ENCODE measurements around the gene MT1H. TPM values are rescaled to one million over a fixed set of nuclear protein-coding genes. Genes with fewer than 3 reads are reported as not detected.
"Not testable (repeated sequence)": the region's sequence is repeated elsewhere in the genome, so short reads cannot be mapped to it uniquely, and the experiment has no call there.

Gene MT1H
- total and polyA plus RNA-seq, 9 of the 15 experiments (the other 6 are each of a cell fraction or from before 2014, with no cell fraction given): 0.13 to 0.37 TPM; not detected in 7

DNA sequence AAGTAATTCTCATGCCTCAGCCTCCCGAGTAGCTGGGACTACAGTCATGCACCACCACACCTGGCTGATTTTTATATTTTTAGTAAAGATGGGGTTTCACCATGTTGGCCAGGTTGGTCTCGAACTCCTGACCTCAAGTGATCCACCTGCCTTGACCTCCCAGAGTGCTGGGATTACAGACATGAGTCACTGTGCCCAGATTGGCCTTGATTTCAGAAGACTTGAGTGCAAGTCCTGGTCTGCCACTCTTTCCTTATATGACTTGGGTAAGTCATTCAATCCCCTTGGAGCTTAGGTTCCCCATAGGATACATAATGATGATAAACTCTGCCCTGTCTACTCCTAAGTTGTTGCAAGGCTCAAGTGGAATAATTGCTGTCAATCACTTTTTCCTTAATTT, 47.9 kb downstream of the MT1H start:
- H3K9me1 ChIP-seq (ENCODE audit: control insufficient read depth, insufficient read depth, low read length); BruUV-seq (replicated peaks); H3K27ac ChIP-seq (ENCODE audit: extremely low read depth, low read depth, low read length); FAIRE-seq; in situ Hi-C loops (cut with MboI); H3K36me3 ChIP-seq (ENCODE audit: control insufficient read depth, insufficient read depth, low read length); DNase-seq (ENCODE audit: extremely low read depth in 1 of 4, low spot score in 3 of 4); H3K27me3 ChIP-seq (ENCODE audit: control insufficient read depth in 2 of 2, insufficient read depth in 2 of 2, low read length in 2 of 2); intact Hi-C loops (cut with micrococcal nuclease); H3K4me3 ChIP-seq; ATAC-seq; H3K9ac ChIP-seq (ENCODE audit: insufficient read depth in 1 of 2, low read depth in 2 of 2, low read length in 2 of 2); H2AFZ ChIP-seq (ENCODE audit: low read depth, low read length); H3K79me2 ChIP-seq (ENCODE audit: control insufficient read depth, insufficient read depth, low read length); H3K4me1 ChIP-seq (replicated peaks in 1 of 2; ENCODE audit: control insufficient read depth in 2 of 2, insufficient read depth in 2 of 2, low read length in 2 of 2); CTCF ChIA-PET (ENCODE audit: low intra/inter-chr PET ratio); H3K9me3 ChIP-seq (replicated peaks; ENCODE audit: control insufficient read depth, insufficient read depth, low read depth, low read length); H4K20me1 ChIP-seq (replicated peaks; ENCODE audit: control insufficient read depth, insufficient read depth, low read length); H3K4me2 ChIP-seq (ENCODE audit: insufficient read depth, low read length): not testable (repeated sequence)
- POLR2A ChIA-PET: interaction anchor here (0.6 to 1.4 kb wide), 3 partner anchors 11 to 112 kb away, joined by 3 to 5 read pairs (median 3); partner anchors contain the start of gene NUP93
- 23% methylated on average over 2 of the region's 2 CpGs for WGBS (ENCODE audit: insufficient coverage, low coverage, missing lambda C conversion rate)
- peak in 1 of 2 experiments; percentile 51; a peak in 2 of 4 replicates for TF ChIP-seq KDM1A (IDR thresholded peaks at IDR 0.05)

Other genes with a start within 250 kb of the MT1H start
Only the 7 nearest of the 16 such genes appear.
- gene MT1E, start 44.0 kb upstream of the MT1H start, total RNA-seq (2014; rRNA removed): 0.29 and 0.45 TPM in 2 replicates
- gene MT1E, start 44.0 kb upstream of the MT1H start, total RNA-seq (2014; rRNA removed; fragmentation: Illumina TruSeq; extraction: Trizol): not detected in 2 replicates
- gene MT1E, start 44.0 kb upstream of the MT1H start, total RNA-seq (2015; rRNA removed; fragmentation: Illumina TruSeq; extraction: Trizol): 0.29 and 0.38 TPM in 2 replicates
- 0.47 and 0.74 TPM in 2 replicates for gene MT1E, start 44.0 kb upstream of the MT1H start, total RNA-seq (2021)
- gene MT1E, start 44.0 kb upstream of the MT1H start, polyA plus RNA-seq (2011; rRNA removed): 0.45 and 2.3 TPM in 2 replicates
- not detected in 2 replicates for gene MT1E, start 44.0 kb upstream of the MT1H start, polyA plus RNA-seq (2014; fragmentation: Illumina TruSeq; extraction: Trizol)
- gene MT1E, start 44.0 kb upstream of the MT1H start, polyA plus RNA-seq (2014; fragmentation: Nextera tagmentation; extraction: Ambion mirVana): under 1 TPM in 1 of 2 experiments, not detected in 1; 0.52 TPM
- 0.81 TPM in 1 of 2 replicates, not detected in the other for gene MT1E, start 44.0 kb upstream of the MT1H start, polyA plus RNA-seq (2014; rRNA removed)
- gene MT1M, start 37.2 kb upstream of the MT1H start, total RNA-seq (2014; rRNA removed): not detected in 2 replicates
- gene MT1M, start 37.2 kb upstream of the MT1H start, total RNA-seq (2014; rRNA removed; fragmentation: Illumina TruSeq; extraction: Trizol): not detected in 2 replicates
- not detected in 2 replicates for gene MT1M, start 37.2 kb upstream of the MT1H start, total RNA-seq (2015; rRNA removed; fragmentation: Illumina TruSeq; extraction: Trizol)
- not detected in 2 replicates for gene MT1M, start 37.2 kb upstream of the MT1H start, total RNA-seq (2021)
- not detected in 2 replicates for gene MT1M, start 37.2 kb upstream of the MT1H start, polyA plus RNA-seq (2011; rRNA removed)
- gene MT1M, start 37.2 kb upstream of the MT1H start, polyA plus RNA-seq (2014; fragmentation: Illumina TruSeq; extraction: Trizol): not detected in 2 replicates
- not detected for gene MT1M, start 37.2 kb upstream of the MT1H start, polyA plus RNA-seq (2014; fragmentation: Nextera tagmentation; extraction: Ambion mirVana)
- not detected in 2 replicates for gene MT1M, start 37.2 kb upstream of the MT1H start, polyA plus RNA-seq (2014; rRNA removed)
- not detected in 2 replicates for gene MT1A, start 31.1 kb upstream of the MT1H start, total RNA-seq (2014; rRNA removed)
- gene MT1A, start 31.1 kb upstream of the MT1H start, total RNA-seq (2014; rRNA removed; fragmentation: Illumina TruSeq; extraction: Trizol): not detected in 2 replicates
- not detected in 2 replicates for gene MT1A, start 31.1 kb upstream of the MT1H start, total RNA-seq (2015; rRNA removed; fragmentation: Illumina TruSeq; extraction: Trizol)
- not detected in 2 replicates for gene MT1A, start 31.1 kb upstream of the MT1H start, total RNA-seq (2021)
- not detected in 2 replicates for gene MT1A, start 31.1 kb upstream of the MT1H start, polyA plus RNA-seq (2011; rRNA removed)
- gene MT1A, start 31.1 kb upstream of the MT1H start, polyA plus RNA-seq (2014; fragmentation: Illumina TruSeq; extraction: Trizol): not detected in 2 replicates
- gene MT1A, start 31.1 kb upstream of the MT1H start, polyA plus RNA-seq (2014; fragmentation: Nextera tagmentation; extraction: Ambion mirVana): under 1 TPM in 1 of 2 experiments, not detected in 1; 0.23 TPM
- gene MT1A, start 31.1 kb upstream of the MT1H start, polyA plus RNA-seq (2014; rRNA removed): not detected in 2 replicates
- not detected in 2 replicates for gene MT1B, start 17.9 kb upstream of the MT1H start, total RNA-seq (2014; rRNA removed)
- gene MT1B, start 17.9 kb upstream of the MT1H start, total RNA-seq (2014; rRNA removed; fragmentation: Illumina TruSeq; extraction: Trizol): not detected in 2 replicates
- gene MT1B, start 17.9 kb upstream of the MT1H start, total RNA-seq (2015; rRNA removed; fragmentation: Illumina TruSeq; extraction: Trizol): not detected in 2 replicates
- gene MT1B, start 17.9 kb upstream of the MT1H start, total RNA-seq (2021): not detected in 2 replicates
- gene MT1B, start 17.9 kb upstream of the MT1H start, polyA plus RNA-seq (2011; rRNA removed): not detected in 2 replicates
- gene MT1B, start 17.9 kb upstream of the MT1H start, polyA plus RNA-seq (2014; fragmentation: Illumina TruSeq; extraction: Trizol): not detected in 2 replicates
- gene MT1B, start 17.9 kb upstream of the MT1H start, polyA plus RNA-seq (2014; fragmentation: Nextera tagmentation; extraction: Ambion mirVana): not detected
- not detected in 2 replicates for gene MT1B, start 17.9 kb upstream of the MT1H start, polyA plus RNA-seq (2014; rRNA removed)
- 0.68 TPM in 1 of 2 replicates, not detected in the other for gene MT1F, start 11.9 kb upstream of the MT1H start, total RNA-seq (2014; rRNA removed)
- not detected in 2 replicates for gene MT1F, start 11.9 kb upstream of the MT1H start, total RNA-seq (2014; rRNA removed; fragmentation: Illumina TruSeq; extraction: Trizol)
- 0.38 TPM in 1 of 2 replicates, not detected in the other for gene MT1F, start 11.9 kb upstream of the MT1H start, total RNA-seq (2015; rRNA removed; fragmentation: Illumina TruSeq; extraction: Trizol)
- 0.38 TPM in 1 of 2 replicates, not detected in the other for gene MT1F, start 11.9 kb upstream of the MT1H start, total RNA-seq (2021)
- 0.28 and 0.35 TPM in 2 replicates for gene MT1F, start 11.9 kb upstream of the MT1H start, polyA plus RNA-seq (2011; rRNA removed)
- not detected in 2 replicates for gene MT1F, start 11.9 kb upstream of the MT1H start, polyA plus RNA-seq (2014; fragmentation: Illumina TruSeq; extraction: Trizol)
- gene MT1F, start 11.9 kb upstream of the MT1H start, polyA plus RNA-seq (2014; fragmentation: Nextera tagmentation; extraction: Ambion mirVana): under 1 TPM in 1 of 2 experiments, not detected in 1; 0.18 TPM
- gene MT1F, start 11.9 kb upstream of the MT1H start, polyA plus RNA-seq (2014; rRNA removed): 0.23 TPM in 1 of 2 replicates, not detected in the other
- not detected in 2 replicates for gene MT1G, start 1.7 kb upstream of the MT1H start, total RNA-seq (2014; rRNA removed)
- gene MT1G, start 1.7 kb upstream of the MT1H start, total RNA-seq (2014; rRNA removed; fragmentation: Illumina TruSeq; extraction: Trizol): not detected in 2 replicates
- gene MT1G, start 1.7 kb upstream of the MT1H start, total RNA-seq (2015; rRNA removed; fragmentation: Illumina TruSeq; extraction: Trizol): 0.69 TPM in 1 of 2 replicates, not detected in the other
- 0.89 and 1.7 TPM in 2 replicates for gene MT1G, start 1.7 kb upstream of the MT1H start, total RNA-seq (2021)
- 1.4 and 8.8 TPM in 2 replicates for gene MT1G, start 1.7 kb upstream of the MT1H start, polyA plus RNA-seq (2011; rRNA removed)
- gene MT1G, start 1.7 kb upstream of the MT1H start, polyA plus RNA-seq (2014; fragmentation: Illumina TruSeq; extraction: Trizol): not detected in 2 replicates
- under 1 TPM; 0.28 TPM for gene MT1G, start 1.7 kb upstream of the MT1H start, polyA plus RNA-seq (2014; fragmentation: Nextera tagmentation; extraction: Ambion mirVana)
- 2.8 TPM in 1 of 2 replicates, not detected in the other for gene MT1G, start 1.7 kb upstream of the MT1H start, polyA plus RNA-seq (2014; rRNA removed)
- gene MT1X, start 12.7 kb downstream of the MT1H start, total RNA-seq (2014; rRNA removed): 6.0 and 8.3 TPM in 2 replicates
- 3.6 and 4.9 TPM in 2 replicates for gene MT1X, start 12.7 kb downstream of the MT1H start, total RNA-seq (2014; rRNA removed; fragmentation: Illumina TruSeq; extraction: Trizol)
- 8.6 and 8.7 TPM in 2 replicates for gene MT1X, start 12.7 kb downstream of the MT1H start, total RNA-seq (2015; rRNA removed; fragmentation: Illumina TruSeq; extraction: Trizol)
- gene MT1X, start 12.7 kb downstream of the MT1H start, total RNA-seq (2021): 7.6 and 8.3 TPM in 2 replicates
- gene MT1X, start 12.7 kb downstream of the MT1H start, polyA plus RNA-seq (2011; rRNA removed): 11.7 and 42.6 TPM in 2 replicates
- gene MT1X, start 12.7 kb downstream of the MT1H start, polyA plus RNA-seq (2014; fragmentation: Illumina TruSeq; extraction: Trizol): 5.8 and 9.6 TPM in 2 replicates
- gene MT1X, start 12.7 kb downstream of the MT1H start, polyA plus RNA-seq (2014; fragmentation: Nextera tagmentation; extraction: Ambion mirVana): 10 to 100 TPM; 20.4 to 22.8 TPM
- 4.8 and 7.3 TPM in 2 replicates for gene MT1X, start 12.7 kb downstream of the MT1H start, polyA plus RNA-seq (2014; rRNA removed)

Measured in K562 (cell line).